CD4-positive, alpha-beta T cell treated with Interleukin-2 at 100 ng/mL for 4 hours (primary cell): ENCODE results near the gene RALGAPA2.

ENCODE experiments used
- DNase-seq: peaks from one replicate; pipeline ENCODE4 v3.0.0-alpha.2; 2020; ENCODE audit warnings: low spot score

Gene RALGAPA2

GRCh38 chr20:20495729-20496503, 216.5 kb downstream of the RALGAPA2 start:
- DNase-seq: no peak

DNA sequence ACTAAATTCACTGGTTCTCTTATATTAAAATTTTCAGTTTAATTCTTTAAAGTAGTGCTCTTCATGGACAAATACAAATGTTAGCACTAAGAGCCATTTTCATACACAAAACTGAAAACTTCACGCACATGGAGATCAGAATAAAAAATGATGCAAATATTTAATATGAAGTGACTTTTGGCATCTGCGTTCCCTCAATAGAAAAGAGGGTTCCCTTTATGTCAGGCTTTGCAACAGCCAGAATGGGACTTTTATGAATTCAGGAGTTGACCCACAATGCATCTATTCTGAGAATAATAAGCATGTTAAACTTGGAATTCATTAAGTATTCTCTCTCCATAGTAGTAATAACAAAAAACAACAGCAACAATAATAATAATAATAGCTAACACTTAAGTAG, 218.7 kb downstream of the RALGAPA2 start:
- no peak for DNase-seq

- no peak for DNase-seq
Measured at GRCh38 chr20:20492521-20493332, 219.7 kb downstream of the RALGAPA2 start.

DNA sequence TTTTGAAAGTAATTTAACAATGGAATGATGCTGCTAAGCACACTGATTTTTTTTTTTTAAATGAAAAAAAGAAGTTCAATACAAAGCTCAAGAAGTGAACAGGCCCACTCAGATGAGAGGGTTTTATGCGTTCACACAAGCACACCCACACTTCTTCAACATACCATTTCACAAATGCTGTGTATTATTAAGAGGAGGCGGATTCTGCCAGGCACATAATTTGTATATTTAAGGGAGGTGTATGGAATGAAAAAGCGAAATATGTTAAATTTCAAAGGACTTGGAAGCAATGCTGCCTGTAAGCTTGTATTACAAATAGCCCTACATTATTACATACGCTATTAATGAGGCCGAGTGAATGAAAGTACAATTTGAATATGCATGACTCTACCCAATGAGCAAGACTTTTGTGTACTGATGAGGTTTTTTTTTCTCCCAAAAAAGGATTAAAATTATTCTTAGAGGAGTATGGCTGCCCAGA, 220.6 kb downstream of the RALGAPA2 start:
- DNase-seq: no peak

- no peak for DNase-seq
Measured at GRCh38 chr20:20491110-20491783, 221.2 kb downstream of the RALGAPA2 start.

- DNase-seq: no peak
Measured at GRCh38 chr20:20490673-20491072, 221.8 kb downstream of the RALGAPA2 start.

DNA sequence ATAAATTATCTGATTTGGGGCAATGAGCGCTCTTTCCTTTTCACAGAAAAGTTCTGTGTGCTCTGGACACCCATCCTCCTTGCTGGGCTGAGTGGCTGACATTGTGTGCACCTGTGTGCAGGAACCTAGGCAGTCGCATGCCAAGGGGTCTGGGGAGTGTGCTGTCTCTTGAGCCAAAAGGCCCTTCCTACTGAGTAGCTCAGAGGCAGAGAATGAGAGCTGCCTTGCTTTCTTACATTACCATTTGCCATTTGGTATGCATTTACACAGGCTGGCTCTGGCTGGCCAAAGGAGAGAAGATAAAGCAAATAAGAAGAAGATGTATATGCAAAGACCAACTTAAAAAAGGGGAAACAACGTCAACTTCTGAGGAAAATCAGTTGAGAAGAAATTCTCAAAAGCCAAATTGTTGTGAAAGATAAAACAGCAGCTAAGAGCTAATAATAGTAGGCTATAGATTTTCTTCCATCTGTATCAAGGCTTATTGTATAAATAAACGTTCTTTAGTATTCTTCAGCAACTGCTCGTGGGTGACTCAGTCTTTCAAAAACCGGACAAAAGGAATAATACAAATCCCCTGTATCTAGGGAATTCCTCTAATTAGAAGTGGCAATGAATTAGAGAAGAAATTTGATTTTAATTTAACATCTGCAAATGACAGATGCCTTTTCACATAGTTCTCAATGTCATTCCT, 222.6 kb downstream of the RALGAPA2 start:
- no peak for DNase-seq

DNA sequence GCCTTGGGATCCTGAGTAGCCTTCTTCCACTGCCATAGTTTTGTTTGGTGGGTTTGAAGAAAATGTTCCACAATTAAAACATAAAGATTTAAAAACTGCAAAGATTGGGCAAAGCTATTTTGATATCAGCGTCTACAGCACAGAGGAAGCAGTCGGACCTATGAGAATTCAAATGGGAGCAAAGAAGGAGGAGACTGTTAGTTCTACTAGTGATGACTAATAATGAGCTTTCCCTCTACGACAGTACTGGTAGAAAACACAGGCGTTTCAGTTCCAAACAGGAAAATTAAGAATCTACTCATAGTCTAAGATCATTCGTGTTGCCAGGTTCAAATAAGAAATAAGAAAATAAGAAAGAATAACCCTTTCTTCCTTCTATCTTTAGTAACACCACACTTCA, 223.4 kb downstream of the RALGAPA2 start:
- no peak for DNase-seq

DNA sequence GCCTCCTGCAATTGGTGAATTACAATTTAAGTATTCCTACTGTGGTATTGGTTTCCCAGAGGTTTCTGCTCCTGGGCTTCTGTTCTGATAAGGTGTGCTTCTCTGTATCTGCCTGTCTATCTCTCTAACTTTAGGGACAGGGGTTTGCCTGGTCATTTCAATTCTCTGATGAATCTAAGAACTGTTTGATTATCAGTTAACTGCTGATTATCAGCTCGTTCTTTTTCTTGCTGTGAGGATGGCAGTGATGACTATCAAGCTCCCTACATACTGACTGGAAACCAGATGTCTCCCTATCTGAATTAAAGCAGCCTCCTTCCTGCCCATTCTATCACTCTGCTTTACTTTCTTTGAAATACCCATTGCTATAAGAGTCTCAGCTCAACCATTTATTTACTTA, 224.1 kb downstream of the RALGAPA2 start:
- DNase-seq: no peak

DNA sequence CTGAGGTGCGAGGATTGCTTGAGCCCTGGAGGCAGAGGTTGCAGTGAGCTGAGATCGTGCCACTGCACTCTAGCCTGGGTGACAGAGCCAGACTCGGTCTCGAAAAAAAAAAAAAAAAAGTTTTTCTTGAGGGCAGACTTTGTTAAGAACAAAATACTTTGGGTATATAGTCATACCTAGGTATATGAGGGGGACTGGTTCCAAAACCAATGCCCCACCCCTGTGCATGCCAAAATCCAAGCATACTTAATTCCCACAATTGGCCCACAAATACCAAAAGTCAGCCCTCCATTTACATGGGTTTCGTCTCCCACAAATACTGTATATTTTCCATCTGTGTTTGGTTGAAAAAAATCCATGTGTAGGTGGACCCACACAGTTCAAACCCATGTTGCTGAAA, 224.6 kb downstream of the RALGAPA2 start:
- no peak for DNase-seq

- DNase-seq: no peak
Measured at GRCh38 chr20:20483328-20483727, 229.1 kb downstream of the RALGAPA2 start.

- no peak for DNase-seq
Measured at GRCh38 chr20:20482453-20482852, 230.0 kb downstream of the RALGAPA2 start.

- DNase-seq: no peak
Measured at GRCh38 chr20:20480689-20481088, 231.8 kb downstream of the RALGAPA2 start.

- no peak for DNase-seq
Measured at GRCh38 chr20:20480126-20480525, 232.3 kb downstream of the RALGAPA2 start.

- no peak for DNase-seq
Measured at GRCh38 chr20:20477444-20478041, 234.9 kb downstream of the RALGAPA2 start.

DNA sequence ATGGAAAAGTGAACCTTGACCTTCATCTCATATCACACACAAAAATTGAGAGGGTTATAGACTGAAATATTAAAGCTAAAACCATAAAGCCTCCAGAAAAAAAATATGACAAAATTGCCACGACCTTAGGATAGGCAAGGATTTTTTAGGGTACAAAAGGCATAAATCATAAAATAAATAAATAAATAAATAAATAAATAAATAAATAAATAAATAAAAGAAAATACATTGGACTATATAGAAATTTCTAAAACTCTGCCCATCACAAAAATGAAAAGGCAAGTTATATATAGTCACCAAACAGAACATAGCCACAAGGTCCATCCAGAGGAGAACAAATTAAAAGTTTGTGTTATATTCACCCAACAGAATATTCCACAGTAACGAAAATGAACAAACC, 235.9 kb downstream of the RALGAPA2 start:
- no peak for DNase-seq

DNA sequence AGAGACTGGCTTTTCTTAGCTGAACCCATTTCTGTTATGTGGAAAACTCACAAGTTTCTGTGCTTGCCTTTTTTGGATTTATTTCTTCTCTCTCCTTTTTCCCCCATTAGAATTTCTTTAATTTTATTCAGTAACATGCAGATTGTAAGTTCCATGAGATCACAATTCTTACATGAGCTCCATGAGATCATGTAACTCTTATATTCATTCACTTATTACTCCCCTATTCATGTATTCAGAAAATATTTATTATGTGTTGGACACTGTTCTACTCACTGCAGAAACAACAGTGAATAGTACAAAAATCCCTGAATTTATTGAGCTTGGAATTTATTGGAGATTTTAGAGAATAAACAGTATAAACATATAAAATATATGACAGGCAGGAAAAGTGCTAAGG, 238.8 kb downstream of the RALGAPA2 start:
- DNase-seq: no peak

DNA sequence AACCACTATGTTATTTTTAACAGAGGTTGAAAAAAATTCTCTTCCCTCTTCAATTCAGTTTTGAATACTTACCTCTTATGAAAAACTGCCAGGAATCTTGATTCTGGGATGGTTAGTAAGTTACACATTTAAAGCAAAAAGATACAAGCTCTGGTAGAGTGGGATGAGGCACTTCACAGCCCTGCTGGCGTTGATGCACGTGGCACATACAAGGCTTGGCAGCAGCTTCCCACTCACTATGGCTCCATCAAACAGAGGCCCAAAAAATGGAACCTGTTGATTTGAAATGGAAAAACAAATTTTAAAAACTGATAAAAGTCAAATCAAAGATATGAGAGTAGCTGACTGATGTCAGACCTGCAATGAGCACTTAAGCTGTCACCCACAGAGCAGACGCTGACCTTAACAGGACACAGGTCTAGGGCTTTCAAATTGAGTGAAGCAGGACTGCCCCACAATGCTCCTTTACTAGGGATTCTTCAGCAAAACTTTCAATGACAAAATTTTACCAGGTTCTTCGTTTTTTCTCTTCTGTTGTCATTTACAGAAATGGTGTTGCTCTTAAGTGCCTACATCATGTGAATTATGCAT, 239.7 kb downstream of the RALGAPA2 start:
- no peak for DNase-seq

- no peak for DNase-seq
Measured at GRCh38 chr20:20466341-20466879, 246.0 kb downstream of the RALGAPA2 start.

- DNase-seq: no peak
Measured at GRCh38 chr20:20465252-20465651, 247.2 kb downstream of the RALGAPA2 start.

- DNase-seq: no peak
Measured at GRCh38 chr20:20463933-20464374, 248.5 kb downstream of the RALGAPA2 start.
